Central memory CD4-positive, alpha-beta T cell (primary cell): ENCODE results near the gene DUS3L.
"Not testable (repeated sequence)": the region's sequence is repeated elsewhere in the genome, so short reads cannot be mapped to it uniquely, and the experiment has no call there.

Source experiments
- DNase-seq: peaks from one replicate; pipeline ENCODE4 v3.0.0; 2022

DUS3L gene

GRCh38 chr19:5799247-5800241 lies 8.6 kb upstream of the DUS3L start:
- no peak for DNase-seq

- DNase-seq = no peak
Observed at GRCh38 chr19:5798244-5798643, 7.3 kb upstream of the DUS3L start.

- DNase-seq = no peak
Observed at GRCh38 chr19:5795382-5795919, 4.5 kb upstream of the DUS3L start.

- DNase-seq = no peak
Observed at GRCh38 chr19:5793188-5793587, 2.2 kb upstream of the DUS3L start.

- no peak for DNase-seq
Observed at GRCh38 chr19:5792224-5792623, 1.3 kb upstream of the DUS3L start.

- no peak for DNase-seq
Observed at GRCh38 chr19:5789886-5790558, 941 bp downstream of the DUS3L start.

- no peak for DNase-seq
Observed at GRCh38 chr19:5789351-5789761, 1.6 kb downstream of the DUS3L start.

- DNase-seq = no peak
Observed at GRCh38 chr19:5788422-5788821, 2.5 kb downstream of the DUS3L start.

GRCh38 chr19:5787409-5788182 lies 3.4 kb downstream of the DUS3L start:
- DNase-seq = no peak

GRCh38 chr19:5786593-5787408 lies 4.2 kb downstream of the DUS3L start:
- no peak for DNase-seq

- DNase-seq = no peak
Observed at GRCh38 chr19:5785423-5785822, 5.5 kb downstream of the DUS3L start.

- DNase-seq = no peak
Observed at GRCh38 chr19:5784581-5785147, 6.3 kb downstream of the DUS3L start, which contains the start of gene PRR22. Gene PRR22, minus strand, starts transcription at chr19:5784746. Its CDS starts 86 bp downstream, at chr19:5784660.

- no peak for DNase-seq
Observed at GRCh38 chr19:5782945-5783919, 7.7 kb downstream of the DUS3L start.

GRCh38 chr19:5782322-5782721 lies 8.6 kb downstream of the DUS3L start:
- no peak for DNase-seq

GRCh38 chr19:5780916-5781315 lies 10.0 kb downstream of the DUS3L start:
- not testable (repeated sequence) for DNase-seq

GRCh38 chr19:5778402-5778801 lies 12.6 kb downstream of the DUS3L start:
- DNase-seq = no peak

GRCh38 chr19:5775668-5776309 lies 15.2 kb downstream of the DUS3L start:
- DNase-seq = no peak

GRCh38 chr19:5774921-5775320 lies 16.0 kb downstream of the DUS3L start:
- DNase-seq = no peak

- DNase-seq = no peak
Observed at GRCh38 chr19:5773276-5773675, 17.7 kb downstream of the DUS3L start.

GRCh38 chr19:5772416-5772815 lies 18.5 kb downstream of the DUS3L start:
- no peak for DNase-seq
